Endothelial cell (in vitro differentiated cells): ENCODE results near the gene PCSK5. TPM values are rescaled to one million over a fixed set of nuclear protein-coding genes. Genes with fewer than 3 reads are reported as not detected.

Experiments
- DNase-seq: peaks from one replicate; pipeline ENCODE4 v3.0.0; 2021; ENCODE audit warnings: low spot score
- H3K27ac Mint-ChIP-seq: one replicate; pipeline ENCODE4 v1.8.0; 2021; ENCODE audit warnings: mixed read lengths, inconsistent platforms; ENCODE audit not compliant: unreplicated experiment
- H3K27me3 Mint-ChIP-seq: one replicate; pipeline ENCODE4 v1.8.0; 2021; ENCODE audit warnings: mild to moderate bottlenecking, moderate library complexity, mixed read lengths, inconsistent platforms; ENCODE audit not compliant: unreplicated experiment
- H3K36me3 Mint-ChIP-seq: one replicate; pipeline ENCODE4 v1.8.0; 2021; ENCODE audit warnings: mild to moderate bottlenecking, low read depth, mixed read lengths, inconsistent platforms; ENCODE audit not compliant: unreplicated experiment
- H3K4me1 Mint-ChIP-seq: one replicate; pipeline ENCODE4 v1.8.0; 2021; ENCODE audit warnings: mild to moderate bottlenecking, mixed read lengths, inconsistent platforms; ENCODE audit not compliant: unreplicated experiment
- H3K4me3 Mint-ChIP-seq: one replicate; pipeline ENCODE4 v1.8.0; 2021; ENCODE audit warnings: mild to moderate bottlenecking, mixed read lengths, inconsistent platforms; ENCODE audit not compliant: unreplicated experiment
- H3K9me3 Mint-ChIP-seq: one replicate; pipeline ENCODE4 v1.8.0; 2021; ENCODE audit warnings: mixed read lengths, inconsistent platforms; ENCODE audit not compliant: unreplicated experiment
- total RNA-seq: library from RNA; stranded (reverse); fragmentation: NEBNext Ultra II Directional; extraction: Animal tissue kit (Norgen Biotek cat#: 25700); gene quantifications from one replicate; pipeline ENCODE4 v1.2.1, GENCODE V29; 2021; ENCODE audit not compliant: unreplicated experiment
- TF ChIP-seq, protein P1 (sequence below): fragments of 200-600 bp; sonication (generic); IDR thresholded peaks from one replicate; pipeline ENCODE4 v1.5.0; 2021; ENCODE audit warnings: antibody characterized with exemption; ENCODE audit not compliant: unreplicated experiment

Gene PCSK5
- total RNA-seq, 1 donor from 2014 or later: 3.1 TPM

- H3K9me3 Mint-ChIP-seq: no peaks in the 10 kb centered on the region
- peaks cover 3% of the 10 kb centered on the region for H3K27me3 Mint-ChIP-seq
- no peak for DNase-seq
- no peaks in the 10 kb centered on the region for H3K36me3 Mint-ChIP-seq
- no peak overlapping the region for H3K4me3 Mint-ChIP-seq
- H3K27ac Mint-ChIP-seq: no peak overlapping the region
- H3K4me1 Mint-ChIP-seq: no peaks in the 10 kb centered on the region
- TF ChIP-seq, protein P1, sequence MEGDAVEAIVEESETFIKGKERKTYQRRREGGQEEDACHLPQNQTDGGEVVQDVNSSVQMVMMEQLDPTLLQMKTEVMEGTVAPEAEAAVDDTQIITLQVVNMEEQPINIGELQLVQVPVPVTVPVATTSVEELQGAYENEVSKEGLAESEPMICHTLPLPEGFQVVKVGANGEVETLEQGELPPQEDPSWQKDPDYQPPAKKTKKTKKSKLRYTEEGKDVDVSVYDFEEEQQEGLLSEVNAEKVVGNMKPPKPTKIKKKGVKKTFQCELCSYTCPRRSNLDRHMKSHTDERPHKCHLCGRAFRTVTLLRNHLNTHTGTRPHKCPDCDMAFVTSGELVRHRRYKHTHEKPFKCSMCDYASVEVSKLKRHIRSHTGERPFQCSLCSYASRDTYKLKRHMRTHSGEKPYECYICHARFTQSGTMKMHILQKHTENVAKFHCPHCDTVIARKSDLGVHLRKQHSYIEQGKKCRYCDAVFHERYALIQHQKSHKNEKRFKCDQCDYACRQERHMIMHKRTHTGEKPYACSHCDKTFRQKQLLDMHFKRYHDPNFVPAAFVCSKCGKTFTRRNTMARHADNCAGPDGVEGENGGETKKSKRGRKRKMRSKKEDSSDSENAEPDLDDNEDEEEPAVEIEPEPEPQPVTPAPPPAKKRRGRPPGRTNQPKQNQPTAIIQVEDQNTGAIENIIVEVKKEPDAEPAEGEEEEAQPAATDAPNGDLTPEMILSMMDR: no peak
Measured at GRCh38 chr9:76213751-76214150, 323.3 kb downstream of the PCSK5 start.

DNA sequence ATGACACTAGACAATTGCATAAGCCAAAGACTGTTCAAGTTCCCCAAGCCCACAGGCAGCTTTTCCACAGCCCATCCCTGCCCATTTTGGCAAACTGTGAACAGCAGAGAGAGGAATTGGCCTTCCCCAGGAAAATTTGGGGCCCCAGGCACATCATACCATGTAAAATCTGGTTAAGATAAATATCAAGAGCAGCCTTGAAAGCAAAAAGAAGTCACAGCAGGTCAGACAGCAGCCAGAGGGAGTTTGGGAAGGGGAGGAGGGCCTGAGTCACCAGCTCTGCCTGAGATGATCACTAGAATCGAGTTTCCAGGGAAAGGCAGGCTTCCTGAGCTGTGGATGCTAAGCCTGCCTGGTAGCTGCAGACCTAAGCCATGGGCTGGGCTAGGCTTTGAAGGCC is 324.6 kb downstream of the PCSK5 start:
- no peak overlapping the region for H3K27ac Mint-ChIP-seq
- H3K27me3 Mint-ChIP-seq: peaks cover 3% of the 10 kb centered on the region
- TF ChIP-seq, protein P1: no peak

DNA sequence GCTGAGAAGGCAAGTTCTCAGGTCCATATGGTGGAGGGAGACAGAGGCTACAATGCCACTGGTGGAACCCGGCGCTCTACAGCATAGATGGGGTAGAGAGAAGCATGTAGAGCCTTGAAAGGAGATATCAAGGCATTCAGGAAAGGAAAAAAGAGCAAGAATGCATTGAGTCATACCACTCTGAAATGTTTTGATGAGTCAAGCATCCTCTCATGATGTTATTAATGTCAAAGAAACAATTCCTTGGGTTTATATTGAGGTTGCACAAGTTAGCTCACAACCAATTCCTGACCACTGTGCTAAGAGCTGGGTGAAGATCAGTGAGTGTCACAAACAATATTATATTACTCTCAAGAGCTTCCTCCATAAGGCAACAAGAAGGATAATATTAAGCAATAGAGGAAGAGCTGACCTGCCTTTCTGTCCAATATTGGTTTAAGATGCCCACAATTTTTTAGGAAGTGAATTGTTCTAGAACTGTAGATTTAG is 325.7 kb downstream of the PCSK5 start:
- no peak overlapping the region for H3K27ac Mint-ChIP-seq
- peaks cover 3% of the 10 kb centered on the region for H3K27me3 Mint-ChIP-seq
- no peaks in the 10 kb centered on the region for H3K9me3 Mint-ChIP-seq
- no peak overlapping the region for H3K4me3 Mint-ChIP-seq
- no peaks in the 10 kb centered on the region for H3K4me1 Mint-ChIP-seq
- no peaks in the 10 kb centered on the region for H3K36me3 Mint-ChIP-seq
- TF ChIP-seq, protein P1: no peak
- no peak for DNase-seq

More for the DNA sequence above, 324.6 kb downstream of the PCSK5 start:
- Mint-ChIP-seq H3K4me3 (no peak overlapping the region), H3K9me3 (no peaks in the 10 kb centered on the region), H3K4me1 (no peaks in the 10 kb centered on the region), H3K36me3 (no peaks in the 10 kb centered on the region)
- no peak for DNase-seq

GRCh38 chr9:76218117-76218885 is 327.8 kb downstream of the PCSK5 start:
- Mint-ChIP-seq H3K9me3 (no peaks in the 10 kb centered on the region), H3K27me3 (peaks cover 3% of the 10 kb centered on the region), H3K4me1 (no peaks in the 10 kb centered on the region), H3K27ac (no peak overlapping the region), H3K36me3 (no peaks in the 10 kb centered on the region), H3K4me3 (no peak overlapping the region)
- TF ChIP-seq, protein P1: no peak
- DNase-seq: no peak

- peaks cover 1% of the 10 kb centered on the region for H3K27me3 Mint-ChIP-seq
- DNase-seq: no peak
- H3K27ac Mint-ChIP-seq: no peak overlapping the region
- no peaks in the 10 kb centered on the region for H3K36me3 Mint-ChIP-seq
- no peaks in the 10 kb centered on the region for H3K9me3 Mint-ChIP-seq
- no peak overlapping the region for H3K4me3 Mint-ChIP-seq
- peaks cover 1% of the 10 kb centered on the region for H3K4me1 Mint-ChIP-seq
- TF ChIP-seq, protein P1: no peak
Measured at GRCh38 chr9:76218886-76219445, 328.5 kb downstream of the PCSK5 start.
